CD14-positive monocyte (primary cell): ENCODE measurements around the gene FBXW2. TPM values are rescaled to one million over a fixed set of nuclear protein-coding genes. Genes with fewer than 3 reads are reported as not detected.

Experiments
- DNase-seq, 3 donors: peaks; one replicate each; pipeline ENCODE4 v3.0.0-alpha.2; 2011 to 2022
- H2AFZ ChIP-seq: 2 replicates; pipeline ENCODE4 v1.6.0; 2012; ENCODE audit warnings: mild to moderate bottlenecking, low read depth, low read length, inconsistent platforms; ENCODE audit not compliant: insufficient read depth, poor library complexity, severe bottlenecking
- H3K27ac ChIP-seq, 2 donors: 1 replicate in 1 of 2; 2 replicates in 1 of 2; pipeline ENCODE4 v1.5.1; 2012 to 2013; ENCODE audit warnings: low read length in 2 of 2, control low read depth in 1 of 2, inconsistent platforms in 1 of 2, low read depth in 1 of 2, mild to moderate bottlenecking in 1 of 2
- H3K27me3 ChIP-seq, 2 donors: one replicate each; pipeline versions ENCODE4 v1.6.0 to v1.6.1; 2011 to 2013; ENCODE audit warnings: low read length in 2 of 2; ENCODE audit not compliant: control insufficient read depth in 2 of 2, insufficient read depth in 2 of 2
- H3K36me3 ChIP-seq, 2 donors: replicated peaks in 1 of 2; 1 replicate in 1 of 2; 2 replicates in 1 of 2; pipeline versions ENCODE4 v1.5.1 to v1.6.1; 2012 to 2013; ENCODE audit warnings: low read length in 2 of 2, control low read depth in 1 of 2, inconsistent platforms in 1 of 2, mild to moderate bottlenecking in 1 of 2; ENCODE audit not compliant: insufficient read depth in 2 of 2, control insufficient read depth in 1 of 2
- H3K4me1 ChIP-seq, 2 donors: 1 replicate in 1 of 2; 2 replicates in 1 of 2; pipeline versions ENCODE4 v1.5.1 to v1.6.1; 2012 to 2013; ENCODE audit warnings: low read length in 2 of 2, control low read depth in 1 of 2, inconsistent platforms in 1 of 2, mild to moderate bottlenecking in 1 of 2, moderate library complexity in 1 of 2; ENCODE audit not compliant: insufficient read depth in 2 of 2, control insufficient read depth in 1 of 2
- H3K4me2 ChIP-seq: replicated peaks from 2 replicates; pipeline ENCODE3; 2012; ENCODE audit warnings: low read length, moderate library complexity, mild to moderate bottlenecking; ENCODE audit not compliant: poor library complexity, severe bottlenecking; ENCODE audit errors: extremely low read depth
- H3K4me3 ChIP-seq, 3 experiments: fragments of 200-600 bp in 1 of 3; sonication (generic) in 1 of 3; replicated peaks in 1 of 3; 1 replicate in 2 of 3; 2 replicates in 1 of 3; pipeline ENCODE4 v1.5.1; 2011 to 2013; ENCODE audit warnings: low read length in 3 of 3, mild to moderate bottlenecking in 3 of 3, control low read depth in 2 of 3, low read depth in 2 of 3, inconsistent platforms in 1 of 3, moderate library complexity in 1 of 3
- H3K79me2 ChIP-seq: 2 replicates; pipeline ENCODE4 v1.6.0; 2012; ENCODE audit warnings: mild to moderate bottlenecking, control low read depth, inconsistent platforms, low read length, moderate library complexity; ENCODE audit not compliant: insufficient read depth
- H3K9ac ChIP-seq: 2 replicates; pipeline ENCODE4 v1.6.0; 2017; ENCODE audit warnings: low read length, mild to moderate bottlenecking; ENCODE audit not compliant: insufficient read depth, poor library complexity, severe bottlenecking
- H3K9me3 ChIP-seq, 2 donors: replicated peaks in 1 of 2; 1 replicate in 1 of 2; 2 replicates in 1 of 2; pipeline versions ENCODE4 v1.5.1 to v1.6.1; 2012 to 2013; ENCODE audit warnings: low read length in 2 of 2, control low read depth in 1 of 2; ENCODE audit not compliant: control insufficient read depth in 1 of 2, insufficient read depth in 1 of 2
- H4K20me1 ChIP-seq: 2 replicates; pipeline ENCODE4 v1.6.0; 2012; ENCODE audit warnings: mild to moderate bottlenecking, low read length, control low read depth, moderate library complexity; ENCODE audit not compliant: insufficient read depth
- H3K27ac Mint-ChIP-seq, 7 donors: one replicate each; pipeline ENCODE4 v1.8.0; 2020; ENCODE audit warnings: mild to moderate bottlenecking in 7 of 7, mixed read lengths in 7 of 7, moderate library complexity in 6 of 7, inconsistent platforms in 2 of 7
- H3K27me3 Mint-ChIP-seq, 3 donors: one replicate each; pipeline ENCODE4 v1.8.0; 2021 to 2022; ENCODE audit warnings: low read depth in 3 of 3, mild to moderate bottlenecking in 3 of 3, mixed read lengths in 3 of 3, moderate library complexity in 3 of 3, inconsistent platforms in 1 of 3
- H3K36me3 Mint-ChIP-seq, 2 donors: one replicate each; pipeline ENCODE4 v1.8.0; 2020; ENCODE audit warnings: mixed read lengths in 2 of 2, inconsistent platforms in 1 of 2, mild to moderate bottlenecking in 1 of 2
- H3K4me1 Mint-ChIP-seq: one replicate; pipeline ENCODE4 v1.8.0; 2020; ENCODE audit warnings: mild to moderate bottlenecking, mixed read lengths
- H3K4me3 Mint-ChIP-seq, 2 donors: one replicate each; pipeline ENCODE4 v1.8.0; 2020; ENCODE audit warnings: mild to moderate bottlenecking in 2 of 2, mixed read lengths in 2 of 2, moderate library complexity in 1 of 2
- H3K9me3 Mint-ChIP-seq, 7 donors: one replicate each; pipeline ENCODE4 v1.8.0; 2020 to 2022; ENCODE audit warnings: mixed read lengths in 7 of 7, mild to moderate bottlenecking in 6 of 7, moderate library complexity in 6 of 7, inconsistent platforms in 2 of 7
- WGBS: methylation state at CpG from one replicate; pipeline ENCODE4 v1.1.5; 2013; ENCODE audit warnings: missing lambda C conversion rate; ENCODE audit not compliant: insufficient coverage; 5-methylcytosine and 5-hydroxymethylcytosine counted together
- intact Hi-C, 2 donors: fragments of 100-400 bp; cut with micrococcal nuclease; formaldehyde crosslinking; loops; one replicate each; pipeline versions ENCODE4 v1.15.0 to v1.15.1; 2023
- polyA plus RNA-seq, 3 donors: library from polyadenylated mRNA; depleted of rRNA in 1 of 3; unstranded in 2 of 3; stranded (reverse) in 1 of 3; fragments of 300-500 nt in 2 of 3; fragments of >200 nt in 1 of 3; fragmentation: Illumina TruSeq in 2 of 3; gene quantifications; 1 replicate in 2 of 3; 2 replicates in 1 of 3; pipeline ENCODE4 v1.2.3, GENCODE V29; 2012 to 2021
- TF ChIP-seq, protein P1 (sequence below): fragments of 200-600 bp; IDR thresholded peaks from one replicate; pipeline ENCODE4 v1.8.0; 2022; ENCODE audit warnings: antibody characterized with exemption, mild to moderate bottlenecking

Gene FBXW2
- polyA plus RNA-seq, 3 donors, result 20.0 to 30.8 (median 28.9) TPM

DNA sequence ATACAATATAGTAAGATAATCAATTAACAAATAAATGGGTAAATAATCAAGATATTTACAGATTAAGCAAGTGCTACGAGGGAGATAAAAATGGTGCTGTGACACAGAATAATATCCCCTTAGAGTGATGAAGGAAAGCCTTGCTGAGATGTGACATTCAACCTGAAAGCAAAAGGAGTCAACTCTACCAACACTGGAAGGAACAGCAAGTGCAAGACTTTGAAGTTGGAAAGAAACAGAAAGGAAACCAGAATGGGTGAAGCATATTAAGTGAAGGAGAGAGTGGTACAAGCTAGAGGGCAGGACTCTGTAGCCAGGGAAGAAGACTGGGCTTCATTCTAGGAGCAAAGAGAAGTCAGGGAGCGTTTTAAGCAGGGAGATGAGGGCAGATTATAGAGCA is 66.7 kb downstream of the FBXW2 start:
- Histone ChIP-seq H3K27ac (no peak overlapping the region), H3K79me2 (peaks cover 5% of the 10 kb centered on the region), H4K20me1 (no peaks in the 10 kb centered on the region), H3K9ac (no peak overlapping the region), H3K27me3 (no peaks in the 10 kb centered on the region), H3K9me3 (no peaks in the 10 kb centered on the region), H2AFZ (peak overlapping the region; percentile 50), H3K36me3 (no peaks in the 10 kb centered on the region), H3K4me2 (no peak overlapping the region), H3K4me3 (no peak overlapping the region), H3K4me1 (peaks cover 39 to 58% of the 10 kb centered on the region in 2 donors)
- intact Hi-C loops, result no loop called here
- Mint-ChIP-seq H3K9me3 (no peaks in the 10 kb centered on the region), H3K4me1 (peaks cover 56% of the 10 kb centered on the region), H3K27me3 (peaks cover 0 to 1% (median 0%) of the 10 kb centered on the region in 3 donors), H3K36me3 (no peaks in the 10 kb centered on the region), H3K4me3 (no peak overlapping the region), H3K27ac (peak overlapping the region in 2 of 7 donors; percentile 8)
- TF ChIP-seq, protein P1, sequence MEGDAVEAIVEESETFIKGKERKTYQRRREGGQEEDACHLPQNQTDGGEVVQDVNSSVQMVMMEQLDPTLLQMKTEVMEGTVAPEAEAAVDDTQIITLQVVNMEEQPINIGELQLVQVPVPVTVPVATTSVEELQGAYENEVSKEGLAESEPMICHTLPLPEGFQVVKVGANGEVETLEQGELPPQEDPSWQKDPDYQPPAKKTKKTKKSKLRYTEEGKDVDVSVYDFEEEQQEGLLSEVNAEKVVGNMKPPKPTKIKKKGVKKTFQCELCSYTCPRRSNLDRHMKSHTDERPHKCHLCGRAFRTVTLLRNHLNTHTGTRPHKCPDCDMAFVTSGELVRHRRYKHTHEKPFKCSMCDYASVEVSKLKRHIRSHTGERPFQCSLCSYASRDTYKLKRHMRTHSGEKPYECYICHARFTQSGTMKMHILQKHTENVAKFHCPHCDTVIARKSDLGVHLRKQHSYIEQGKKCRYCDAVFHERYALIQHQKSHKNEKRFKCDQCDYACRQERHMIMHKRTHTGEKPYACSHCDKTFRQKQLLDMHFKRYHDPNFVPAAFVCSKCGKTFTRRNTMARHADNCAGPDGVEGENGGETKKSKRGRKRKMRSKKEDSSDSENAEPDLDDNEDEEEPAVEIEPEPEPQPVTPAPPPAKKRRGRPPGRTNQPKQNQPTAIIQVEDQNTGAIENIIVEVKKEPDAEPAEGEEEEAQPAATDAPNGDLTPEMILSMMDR, result no peak
- WGBS, result 100% methylated on average over 1 of the region's 2 CpGs
- no peak for DNase-seq

DNA sequence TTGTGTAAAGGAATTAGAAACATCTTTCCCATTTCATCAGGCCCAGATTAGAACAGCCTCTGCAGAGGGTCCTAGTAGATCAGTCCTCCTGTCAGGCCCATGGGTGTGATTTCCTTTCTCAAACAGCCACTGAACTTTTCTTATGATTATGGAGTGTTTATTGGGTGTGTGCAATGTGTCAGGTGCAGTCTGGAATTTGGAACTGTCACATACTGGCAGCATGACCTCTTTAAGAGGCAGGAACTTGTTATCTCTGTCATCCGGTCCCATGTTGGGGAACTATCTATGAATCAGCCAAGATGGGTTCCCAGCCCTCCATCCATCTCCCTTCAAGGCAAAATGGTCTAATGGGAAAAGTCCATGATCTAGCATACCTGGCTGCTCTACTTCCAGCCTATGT is 67.3 kb downstream of the FBXW2 start:
- no peak for DNase-seq
- H3K36me3 ChIP-seq, result no peaks in the 10 kb centered on the region
- H3K27ac ChIP-seq, result no peak overlapping the region
- H4K20me1 ChIP-seq, result no peaks in the 10 kb centered on the region
- intact Hi-C loops, result no loop called here
- H3K79me2 ChIP-seq, result peaks cover 5% of the 10 kb centered on the region
- no peaks in the 10 kb centered on the region for H3K9me3 ChIP-seq
- H3K27me3 ChIP-seq, result no peaks in the 10 kb centered on the region
- TF ChIP-seq, protein P1, result no peak
- no peak overlapping the region for H3K4me3 Mint-ChIP-seq
- no peak overlapping the region for H3K9ac ChIP-seq
- H3K27me3 Mint-ChIP-seq, result peaks cover 0 to 1% (median 0%) of the 10 kb centered on the region in 3 donors
- H3K4me3 ChIP-seq, result no peak overlapping the region
- no CpG with 5 or more reads among the region's 1 CpG for WGBS
- no peak overlapping the region for H3K4me2 ChIP-seq
- no peaks in the 10 kb centered on the region for H3K9me3 Mint-ChIP-seq
- H2AFZ ChIP-seq, result no peak overlapping the region
- H3K36me3 Mint-ChIP-seq, result peaks cover 0 to 2% of the 10 kb centered on the region in 2 donors
- no peak overlapping the region for H3K27ac Mint-ChIP-seq
- H3K4me1 ChIP-seq, result peaks cover 33 to 53% of the 10 kb centered on the region in 2 donors
- H3K4me1 Mint-ChIP-seq, result peaks cover 50% of the 10 kb centered on the region
